EL (cell line): ENCODE measurements around the gene MKNK1.
A peak's percentile ranks its signal among the peaks of the same experiment; 100 is the strongest.

Experiments used
- DNase-seq: peaks from one replicate; pipeline ENCODE4 v3.0.0-alpha.2; 2016

The MKNK1 gene

DNA sequence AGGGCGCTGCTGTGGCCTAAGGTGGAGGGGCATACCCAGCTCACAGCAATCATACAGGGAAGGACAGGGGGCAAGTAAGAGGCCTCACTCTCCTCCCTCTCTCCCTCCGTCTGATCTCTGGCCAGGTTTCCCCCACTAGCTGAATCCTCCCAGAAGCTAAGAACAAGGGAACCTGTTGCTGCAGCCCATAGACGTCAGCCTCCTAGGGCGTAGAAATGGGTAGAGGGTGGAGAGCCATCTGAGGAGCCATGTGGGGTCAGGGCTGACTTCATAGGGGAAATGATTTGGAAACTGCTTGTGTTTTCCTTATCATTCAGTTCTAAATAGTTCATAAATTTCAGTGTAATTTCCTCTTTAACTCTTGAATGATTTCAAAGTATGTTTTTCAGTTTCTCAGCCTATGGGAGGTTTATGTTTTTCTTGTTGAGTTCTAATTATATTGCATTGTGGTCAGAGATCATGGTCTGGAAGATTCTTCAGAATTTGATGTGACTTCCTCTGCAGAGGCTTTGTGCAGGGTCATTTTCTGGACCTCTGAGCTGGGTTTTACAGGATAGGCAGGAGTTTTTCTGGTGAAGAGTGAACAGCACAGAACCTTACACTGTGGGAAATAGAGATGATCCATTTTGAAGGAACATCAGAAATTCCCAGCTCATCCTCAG lies 14.8 kb upstream of the MKNK1 start:
- no peak for DNase-seq

DNA sequence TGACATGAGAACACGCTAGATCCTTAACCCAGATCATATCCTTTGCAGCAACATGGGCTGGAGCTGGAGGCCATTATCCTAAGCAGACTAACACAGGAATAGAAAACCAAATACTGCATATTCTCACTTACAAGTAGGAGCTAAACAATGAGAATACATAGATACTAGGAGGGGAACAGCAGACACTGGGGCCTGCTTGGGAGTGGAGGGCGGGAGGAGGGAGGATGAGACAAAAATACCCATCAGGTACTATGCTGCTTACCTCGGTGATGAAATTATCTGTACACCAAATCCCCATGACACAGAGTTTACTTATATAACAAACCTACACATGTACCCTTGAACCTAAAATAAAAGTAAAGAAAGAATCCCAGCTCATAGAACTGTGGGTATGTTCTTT lies 13.8 kb upstream of the MKNK1 start:
- no peak for DNase-seq

DNA sequence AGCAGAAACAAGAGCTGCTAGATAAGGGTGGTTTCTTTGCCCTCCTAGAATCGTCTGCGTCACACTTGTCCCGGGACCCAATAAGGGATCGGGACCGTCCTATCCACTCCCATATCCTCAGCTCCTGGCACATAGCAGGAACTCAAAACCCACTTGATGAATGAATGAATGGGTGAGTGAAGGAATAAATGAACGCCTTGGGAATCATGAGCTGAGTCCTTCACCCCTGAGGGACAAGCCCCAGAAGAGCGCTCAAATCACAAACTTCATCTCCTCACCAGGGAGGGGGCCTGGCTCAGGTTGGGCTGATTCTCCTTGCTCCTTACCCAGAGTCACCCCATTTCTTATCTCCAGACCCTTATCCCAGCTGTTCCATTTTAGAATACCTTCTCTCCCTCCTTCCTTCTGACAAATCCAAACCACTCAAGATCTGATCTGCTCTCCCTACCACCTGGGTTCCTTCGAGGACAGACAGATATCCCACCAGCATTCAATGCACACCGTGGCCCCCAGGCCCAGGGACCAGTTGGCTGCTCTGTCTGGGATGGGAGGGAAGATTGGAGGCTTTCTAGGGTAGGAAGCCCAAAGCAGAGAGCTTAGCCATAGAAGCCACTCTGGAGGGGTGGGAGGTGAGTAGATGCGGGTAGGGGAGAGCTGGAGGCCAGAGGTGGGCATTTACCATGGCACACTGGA lies 13.2 kb upstream of the MKNK1 start:
- DNase-seq, result no peak

DNA sequence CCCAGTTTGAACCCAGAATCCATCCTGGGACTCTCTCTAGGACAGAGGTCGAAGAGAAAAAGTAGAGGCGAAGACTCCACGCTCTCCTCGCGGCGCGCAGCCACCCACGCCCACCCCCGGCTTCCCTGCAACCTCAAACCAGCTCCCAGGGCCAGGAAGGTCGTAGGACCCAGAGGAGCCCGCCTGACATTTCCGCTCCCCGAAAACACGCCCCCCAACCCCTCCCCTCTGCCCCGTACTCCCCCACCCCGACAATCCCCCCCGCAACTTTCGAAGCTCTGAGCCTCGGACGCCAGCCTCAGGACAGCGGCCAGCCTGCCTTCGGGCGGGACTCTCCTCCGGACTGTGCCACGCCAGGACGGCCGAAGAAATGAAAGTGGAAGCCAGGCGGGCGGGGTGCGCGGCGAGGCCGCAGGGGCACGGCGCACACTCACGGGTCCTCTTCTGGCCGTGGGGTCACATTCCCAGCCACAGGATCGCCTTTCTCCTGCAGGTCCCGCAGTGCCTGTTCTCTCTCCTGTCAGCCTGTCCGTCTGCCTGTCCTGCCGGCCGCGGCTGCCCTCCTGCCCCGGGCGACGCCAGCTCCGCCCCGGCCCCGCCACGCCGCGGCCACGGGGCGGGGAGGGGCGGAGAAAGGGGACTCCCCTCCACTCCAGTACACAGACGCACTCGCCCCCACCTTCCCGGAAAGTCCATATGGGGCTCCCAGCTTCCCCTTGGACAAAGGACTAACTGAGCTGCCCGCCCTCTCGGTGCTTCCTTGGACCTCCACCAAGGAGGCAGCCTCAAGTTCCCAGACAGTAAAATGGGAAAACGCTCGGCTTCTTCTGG lies 12.4 kb upstream of the MKNK1 start, which contains the start of gene MOB3C:
TSS of gene MOB3C (minus strand) at position 535 of the 831 bp plus-strand sequence. CDS start 3,490 bp downstream, outside the sequence.
- DNase-seq, result peak; percentile 87

DNA sequence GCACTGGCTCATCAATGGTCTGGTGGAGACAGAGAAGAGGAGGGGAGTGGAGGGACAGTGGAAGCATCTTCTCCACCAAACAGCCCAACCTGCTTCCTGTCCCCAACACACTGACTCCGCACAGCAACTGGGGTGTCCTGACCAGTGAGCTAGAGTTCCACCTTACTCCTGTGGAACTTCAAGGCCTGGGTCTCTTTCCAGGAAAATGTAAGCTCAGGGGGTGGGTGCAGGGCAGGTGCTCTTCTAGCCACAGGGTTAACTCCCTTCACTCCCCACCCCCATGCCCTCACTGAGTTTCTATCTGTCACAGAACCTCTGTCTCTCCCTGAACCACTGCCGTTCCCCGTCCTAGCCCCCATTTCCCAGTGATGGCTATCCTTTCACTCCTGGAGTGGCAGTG lies 11.7 kb upstream of the MKNK1 start:
- peak; percentile 9 for DNase-seq

DNA sequence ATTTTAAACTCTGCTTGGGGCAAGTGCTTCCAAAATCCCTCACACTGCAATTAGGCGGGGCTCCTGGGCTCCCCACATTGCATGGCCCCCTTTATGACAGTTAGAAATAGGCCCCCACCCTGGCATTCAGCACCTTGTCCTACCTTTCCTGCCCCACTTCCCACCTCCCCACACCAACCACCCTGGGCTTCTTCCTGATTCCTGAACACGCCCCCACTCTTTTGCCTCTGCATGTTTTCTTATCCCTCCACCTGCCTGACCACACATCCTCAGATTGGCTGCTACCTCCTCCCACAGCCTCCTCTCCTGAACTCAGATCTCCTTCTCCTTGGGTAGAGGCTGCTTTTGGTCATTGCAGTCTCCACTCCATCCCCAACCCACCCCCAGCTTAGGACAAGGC lies 11.0 kb upstream of the MKNK1 start:
- no peak for DNase-seq

DNA sequence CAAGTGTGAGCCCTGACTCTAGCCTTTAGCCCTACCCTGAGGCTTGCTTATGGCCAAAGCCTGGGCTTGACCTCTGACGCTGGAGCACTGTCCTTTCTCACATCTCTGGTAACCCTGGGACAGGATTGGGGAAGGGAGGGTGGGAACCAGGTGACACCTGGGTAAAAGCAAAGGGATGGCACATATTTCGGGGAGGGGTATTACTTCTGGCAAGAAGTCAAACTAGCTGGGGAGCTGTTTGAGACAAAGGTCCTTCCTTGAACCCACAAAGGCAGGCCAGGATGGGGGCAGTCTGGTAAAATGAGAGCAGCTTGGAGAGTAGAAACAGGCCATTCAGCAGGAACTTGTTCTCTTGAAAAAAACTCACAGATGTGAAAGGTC lies 10.5 kb upstream of the MKNK1 start:
- DNase-seq, result no peak

DNA sequence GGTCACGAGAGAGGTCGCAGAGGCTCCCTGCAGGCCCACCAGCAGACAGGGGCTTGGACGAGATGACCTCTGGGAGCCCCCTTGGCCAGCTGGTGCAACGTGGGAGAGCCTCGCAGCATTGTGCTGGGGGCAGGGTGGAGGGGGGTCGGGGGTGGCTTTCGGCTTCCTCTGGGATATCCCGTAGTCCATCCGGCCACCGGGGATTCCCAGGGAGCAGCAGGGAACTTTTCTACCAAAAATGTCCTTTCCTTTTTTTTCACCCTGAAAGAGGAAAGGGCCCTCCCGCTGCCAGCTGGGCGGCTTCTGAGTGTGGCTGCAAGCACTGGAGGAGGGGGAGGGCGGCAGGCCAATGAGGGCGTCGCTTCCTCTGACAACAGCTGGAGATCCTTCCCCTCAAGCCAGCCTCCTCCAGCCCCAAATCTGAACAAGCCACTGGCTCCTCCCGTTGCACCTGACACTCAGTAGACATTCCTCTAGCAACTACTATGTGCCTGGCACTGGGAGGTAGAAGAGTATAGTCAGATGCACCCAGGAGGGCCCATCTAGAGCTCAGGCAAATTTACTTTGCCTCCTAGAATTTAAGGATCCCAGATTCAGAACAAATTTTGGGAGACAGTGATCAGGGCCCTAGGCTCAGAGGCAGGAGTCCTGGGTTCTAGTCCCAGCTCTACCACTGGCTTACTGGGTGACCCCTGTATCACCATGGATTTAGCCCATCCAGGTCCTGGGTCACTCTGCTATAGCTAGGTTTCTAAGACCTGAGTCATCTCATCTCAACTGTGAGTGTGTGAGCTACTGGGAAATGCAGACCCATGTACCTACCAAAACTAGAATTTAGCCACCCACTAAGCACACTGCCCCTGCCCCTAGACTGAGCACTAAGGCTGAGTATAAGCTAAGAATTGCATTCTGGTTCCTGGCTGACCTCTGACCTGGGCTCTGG lies 9.9 kb upstream of the MKNK1 start:
- peak; percentile 59 for DNase-seq

DNA sequence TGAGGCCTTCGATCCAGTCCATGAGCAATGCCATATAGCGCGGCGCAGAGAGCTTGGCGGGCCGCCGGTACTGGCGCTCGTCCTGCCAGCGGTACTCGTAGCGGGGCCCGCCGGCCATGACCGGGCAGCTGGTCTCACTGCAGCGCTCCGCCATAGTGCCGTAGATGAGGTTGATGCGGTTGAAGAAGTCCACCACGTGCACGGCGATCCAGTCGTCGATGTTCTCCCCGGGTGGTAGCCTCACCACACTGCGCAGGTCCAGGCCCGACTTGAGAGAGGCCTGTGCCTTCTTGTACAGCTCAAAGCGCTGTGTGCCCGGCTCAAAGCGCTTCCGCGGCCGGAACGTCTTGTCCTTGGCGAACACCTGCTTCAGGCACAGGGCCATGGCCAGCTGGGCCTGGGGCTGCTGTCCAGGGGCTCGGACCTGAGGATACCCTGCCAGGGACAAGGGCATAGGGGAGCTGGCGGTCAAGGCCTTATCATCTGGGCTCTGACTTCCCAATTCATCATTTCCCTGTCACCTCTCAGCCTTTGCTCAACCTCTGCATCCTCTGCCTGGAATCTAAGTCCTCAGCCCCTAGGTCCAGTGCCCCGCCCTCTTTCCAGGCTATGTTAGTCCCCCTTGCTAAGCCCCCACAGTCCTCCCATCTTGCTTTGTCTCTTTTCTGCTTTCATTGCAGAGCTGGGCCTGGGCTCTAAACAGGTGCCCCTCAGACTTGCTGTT lies 9.0 kb upstream of the MKNK1 start:
- DNase-seq, result no peak

DNA sequence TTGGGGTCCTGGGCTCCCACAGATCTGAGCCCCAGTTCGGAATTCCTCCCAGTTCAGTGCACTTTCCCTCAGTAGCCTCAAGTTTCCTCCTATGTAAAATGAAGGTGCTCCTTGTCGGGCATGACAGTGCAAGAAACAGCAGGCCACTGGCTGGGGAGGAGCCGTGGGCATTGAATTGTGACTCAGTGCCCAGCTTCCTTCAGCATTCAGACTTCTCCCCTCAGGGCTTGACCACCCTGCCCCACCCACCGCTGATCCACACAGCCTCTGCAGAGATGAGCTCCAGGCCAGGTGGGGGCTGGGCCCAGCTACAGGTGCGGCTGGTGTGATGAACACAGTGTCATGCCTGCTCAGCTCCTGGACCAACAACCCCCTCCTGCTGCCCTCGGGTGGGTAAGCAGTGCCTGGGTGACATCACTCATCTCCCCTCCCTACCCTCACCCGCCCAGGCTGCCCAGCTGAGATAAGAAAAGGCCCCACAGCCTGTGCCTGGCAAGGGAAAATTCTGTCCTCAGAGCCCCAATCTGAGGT lies 7.7 kb upstream of the MKNK1 start:
- DNase-seq, result peak; percentile 74

DNA sequence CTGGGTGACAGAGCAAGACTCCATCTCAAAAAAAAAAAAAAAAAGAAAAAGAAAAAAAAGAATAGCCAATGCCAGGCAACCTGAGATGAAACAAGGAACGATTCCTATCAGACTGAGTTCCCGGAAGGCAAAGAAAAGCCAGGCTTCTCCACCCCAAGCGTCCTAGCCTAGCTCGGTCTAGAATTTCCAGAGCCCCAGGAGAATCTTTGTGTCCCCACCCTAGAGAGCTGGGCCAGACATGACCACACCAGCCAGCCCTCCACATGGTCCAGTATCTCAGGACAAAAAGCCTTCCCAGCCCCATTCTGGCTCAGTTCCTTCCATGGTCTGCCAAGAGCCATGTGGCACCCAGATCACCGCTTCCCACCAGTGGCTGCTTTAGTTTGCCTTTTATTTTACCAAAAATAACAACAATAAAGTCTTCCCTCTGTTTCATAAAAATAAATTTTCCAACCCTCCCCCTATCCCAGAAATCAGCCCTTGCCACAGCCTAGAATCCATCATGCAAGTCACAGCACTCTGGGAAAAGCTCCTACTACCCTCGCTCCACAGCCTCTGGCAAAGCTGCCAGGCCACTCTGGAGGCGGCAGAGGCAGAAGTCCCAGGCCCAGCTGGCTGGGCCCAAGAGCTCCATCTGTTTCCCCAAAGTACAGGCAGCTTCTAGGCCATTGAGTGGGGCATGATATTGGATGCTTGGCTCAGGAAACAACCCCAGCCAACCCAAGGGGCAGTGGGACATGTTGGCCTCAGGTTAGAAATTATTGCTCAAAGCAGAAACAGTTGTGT lies 3.5 kb upstream of the MKNK1 start:
- no peak for DNase-seq

DNA sequence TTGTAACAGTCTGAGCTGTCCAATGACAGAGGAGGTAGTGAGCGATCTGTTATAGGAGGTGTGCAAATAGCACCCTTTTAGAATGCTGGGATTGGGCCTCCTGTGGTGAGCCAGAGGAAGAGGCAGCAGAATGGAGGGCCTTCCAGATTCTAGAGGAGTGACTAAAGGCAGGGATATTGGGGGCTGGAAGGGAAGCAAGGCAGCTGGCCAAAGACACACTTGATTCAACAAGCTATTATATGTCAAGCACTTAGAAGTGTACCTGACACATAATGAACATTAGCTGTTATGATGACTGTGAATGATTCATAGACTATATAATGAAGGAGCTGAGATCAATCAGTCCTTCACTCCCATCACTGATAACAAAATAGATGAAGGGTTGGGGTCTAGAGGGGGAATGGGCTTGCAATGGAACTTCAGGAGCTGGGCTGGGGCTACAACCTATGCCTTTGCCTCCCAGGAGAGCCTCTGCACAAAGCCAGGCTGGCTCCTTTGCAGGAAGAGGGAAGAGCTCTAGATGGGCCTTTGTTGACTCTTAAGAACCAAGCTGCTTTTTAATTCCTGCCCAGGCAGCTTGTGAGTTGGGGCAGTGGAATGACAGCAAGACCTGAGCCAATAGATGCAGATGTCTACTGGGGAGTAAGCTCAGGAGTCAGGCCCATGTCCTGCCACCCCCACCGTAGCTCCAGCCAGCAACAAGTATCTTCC lies 2.3 kb upstream of the MKNK1 start:
- no peak for DNase-seq

DNA sequence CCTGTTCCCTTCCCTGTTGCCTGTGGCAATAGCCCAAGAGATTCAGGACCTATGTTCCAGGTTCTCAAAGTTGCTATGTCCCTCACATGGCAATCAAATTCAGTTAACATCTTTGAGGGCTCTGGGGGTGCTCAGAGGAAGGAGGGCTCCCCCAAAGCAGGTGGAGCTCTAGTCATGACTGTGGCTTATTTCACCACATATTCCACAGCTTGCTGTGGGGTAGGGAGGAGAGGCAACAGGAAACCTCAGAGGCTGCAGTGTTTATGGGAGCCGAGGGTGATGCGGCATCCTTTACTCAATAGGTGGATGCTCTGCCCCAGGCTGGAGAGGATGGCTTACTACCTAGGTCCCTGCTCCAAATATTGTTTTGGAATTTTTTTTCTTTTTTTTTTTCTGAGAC lies 1.2 kb upstream of the MKNK1 start:
- no peak for DNase-seq

DNA sequence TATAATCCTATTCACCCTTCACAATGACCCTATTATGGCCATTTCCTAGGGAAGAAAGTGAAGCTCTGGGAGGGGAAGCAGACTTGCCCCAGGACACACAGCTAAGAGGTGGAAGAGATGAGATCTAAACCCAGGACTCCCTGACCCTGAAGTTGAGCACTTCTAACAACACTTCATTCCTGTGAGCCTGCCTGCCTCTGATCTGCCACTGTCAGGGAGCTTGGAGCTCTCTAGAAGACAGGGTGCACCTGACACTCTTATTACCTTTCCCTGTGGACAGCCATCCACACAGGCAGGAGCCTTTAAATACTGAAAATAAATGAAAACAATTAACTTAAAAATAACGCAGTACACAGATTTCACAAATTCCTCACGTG lies 599 bp downstream of the MKNK1 start:
- DNase-seq, result peak; percentile 11

DNA sequence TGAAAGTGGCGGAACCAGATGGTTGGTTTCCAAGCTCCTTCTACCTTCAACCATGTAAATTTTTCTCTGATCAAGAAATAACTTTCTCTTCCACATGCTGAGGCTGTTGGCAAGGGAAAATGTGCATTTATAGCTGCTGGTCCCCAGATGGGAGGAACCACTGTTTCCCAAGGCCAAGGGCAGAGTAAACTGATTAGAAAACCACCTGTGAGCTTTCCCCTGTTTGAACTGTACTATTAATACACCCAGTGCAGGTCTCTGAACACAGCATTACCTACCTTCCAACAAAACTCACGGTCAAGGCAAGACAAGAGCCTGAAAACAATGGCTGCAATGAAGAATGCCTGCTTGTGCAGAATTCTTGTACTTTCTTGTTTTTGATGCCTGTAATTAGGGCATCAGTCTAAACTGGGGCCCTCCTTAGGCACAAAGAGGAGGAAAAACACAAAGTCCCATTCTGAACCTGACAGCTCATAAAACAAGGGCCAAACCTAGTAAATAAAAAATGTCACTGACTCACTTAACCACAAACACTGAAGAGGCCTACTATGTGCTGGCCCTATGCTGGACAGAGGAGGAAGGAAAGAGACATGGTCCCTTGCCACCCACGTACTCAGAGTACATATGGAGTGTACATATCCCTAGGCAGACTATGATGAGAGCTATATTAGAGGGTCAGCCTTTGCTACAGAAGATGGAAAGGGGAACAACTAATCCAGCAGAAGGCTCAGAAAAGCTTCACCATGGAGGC lies 2.6 kb downstream of the MKNK1 start:
- no peak for DNase-seq

DNA sequence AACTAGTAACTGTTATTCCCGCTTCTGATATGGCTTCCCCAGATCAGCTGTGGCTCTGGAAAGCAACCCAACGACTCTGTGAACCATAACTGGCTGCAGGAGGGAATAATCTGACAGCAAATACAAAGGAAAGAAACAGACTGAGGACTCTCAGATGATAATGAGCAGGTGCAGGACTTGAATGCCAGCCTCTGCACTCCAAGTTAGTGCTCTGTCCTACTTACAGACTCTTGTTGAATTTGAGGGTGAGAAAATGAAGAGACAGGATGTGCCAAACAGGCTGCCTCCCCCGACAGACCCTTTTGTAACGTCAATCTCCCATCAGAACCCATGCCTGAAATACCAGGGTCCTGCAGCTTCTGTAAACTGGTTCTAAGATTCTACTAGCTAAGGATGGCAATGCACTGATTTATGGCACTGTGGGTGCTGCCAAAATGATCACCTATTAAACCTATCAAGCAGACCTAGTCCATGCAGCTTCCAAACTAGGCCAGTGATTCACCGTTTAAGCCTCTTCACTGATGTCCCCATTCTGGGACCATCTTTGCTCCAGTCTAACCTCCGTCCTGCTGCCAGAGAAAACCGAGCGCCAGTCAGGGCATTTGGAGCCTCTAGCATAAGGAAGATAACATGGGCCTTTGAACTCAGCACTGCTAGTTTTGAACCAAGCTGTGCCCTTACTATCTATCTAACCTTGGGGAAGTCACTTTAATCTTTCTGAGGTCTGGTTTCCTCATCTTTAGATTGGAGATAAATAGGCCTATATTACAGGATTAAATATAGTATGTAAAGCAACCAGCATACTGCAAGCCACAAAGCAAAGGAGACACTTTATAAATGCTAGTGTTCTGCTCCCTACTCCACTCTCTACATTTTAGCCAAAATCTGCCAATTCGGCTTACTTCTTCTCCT lies 4.8 kb downstream of the MKNK1 start:
- DNase-seq, result no peak

DNA sequence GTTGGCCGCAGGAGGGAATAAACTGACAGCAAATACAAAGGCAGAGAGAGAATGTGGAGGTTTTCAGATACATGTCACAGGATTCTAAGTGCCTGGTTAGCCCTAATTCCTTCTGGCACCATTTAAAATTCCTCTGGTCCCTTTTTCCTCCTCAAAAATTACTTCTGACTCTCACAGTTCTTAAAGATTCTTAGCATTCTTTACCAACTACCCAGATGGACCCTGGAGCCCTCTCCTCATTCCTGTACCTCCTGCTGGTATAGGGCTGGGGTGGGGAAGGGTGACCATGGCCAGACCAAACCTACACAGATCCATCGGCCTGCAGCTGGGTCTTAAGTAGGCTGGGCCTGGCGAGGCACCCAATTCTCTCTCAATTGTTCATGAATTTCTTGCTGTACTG lies 7.2 kb downstream of the MKNK1 start:
- DNase-seq, result no peak

DNA sequence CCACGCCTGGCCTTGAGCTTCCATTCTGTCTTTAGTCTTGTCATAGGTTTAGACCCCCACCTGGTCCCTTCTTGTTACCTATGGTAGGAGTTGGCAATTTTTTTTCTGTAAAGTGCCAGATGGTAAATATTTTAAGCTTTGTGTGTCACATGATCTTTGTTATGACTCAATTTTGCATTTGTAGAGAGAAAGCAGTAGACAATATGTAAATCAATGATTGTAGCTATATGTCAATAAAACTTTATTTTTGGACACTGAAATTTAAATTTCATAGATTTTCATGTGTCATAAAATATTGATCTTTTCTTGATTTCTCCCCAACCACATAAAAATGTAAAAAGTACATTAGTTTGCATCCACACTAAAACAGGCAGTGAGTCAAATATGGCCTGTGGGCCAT lies 8.0 kb downstream of the MKNK1 start:
- no peak for DNase-seq
